Stomach (tissue), 9 donors: Measurements from ENCODE around the gene RELN. TPM values are rescaled to one million over a fixed set of nuclear protein-coding genes. Genes with fewer than 3 reads are reported as not detected.

Source experiments
- DNase-seq, 2 donors: peaks; one replicate each; pipeline versions ENCODE4 v3.0.0 to v3.0.0-alpha.2; 2013 to 2019
- H3K27ac ChIP-seq, 5 donors: fragments of 200-600 bp in 4 of 5; sonication (generic) in 4 of 5; one replicate each; pipeline ENCODE4 v1.5.1; 2013 to 2019; ENCODE audit warnings: mild to moderate bottlenecking in 1 of 5, moderate library complexity in 1 of 5
- H3K27me3 ChIP-seq, 3 donors: fragments of 200-600 bp; sonication (generic); one replicate each; pipeline ENCODE4 v1.5.1; 2017 to 2019; ENCODE audit warnings: mixed run types in 1 of 3
- H3K36me3 ChIP-seq, 4 donors: fragments of 200-600 bp; sonication (generic); 1 replicate in 3 of 4; 2 replicates in 1 of 4; pipeline ENCODE4 v1.5.1; 2016 to 2019
- H3K4me1 ChIP-seq, 4 donors: fragments of 200-600 bp; sonication (generic); one replicate each; pipeline ENCODE4 v1.5.1; 2016 to 2019
- H3K4me3 ChIP-seq, 4 donors: fragments of 200-600 bp; sonication (generic) in 3 of 4; one replicate each; pipeline ENCODE4 v1.5.1; 2016 to 2019; ENCODE audit warnings: mild to moderate bottlenecking in 1 of 4
- H3K9me3 ChIP-seq, 4 donors: fragments of 200-600 bp; sonication (generic); one replicate each; pipeline ENCODE4 v1.5.1; 2016 to 2019
- EP300 ChIP-seq: sonication (generic); formaldehyde crosslinking; IDR thresholded peaks from one replicate; pipeline ENCODE4 v1.6.1; 2017; ENCODE audit warnings: antibody characterized with exemption
- POLR2A ChIP-seq, 4 donors: fragments of 450-650 bp; IDR thresholded peaks; one replicate each; pipeline ENCODE4 v1.6.1; 2016; ENCODE audit warnings: antibody characterized with exemption in 4 of 4, control low read depth in 2 of 4, mild to moderate bottlenecking in 1 of 4, moderate library complexity in 1 of 4
- POLR2AphosphoS5 ChIP-seq, 3 donors: sonication (generic); formaldehyde crosslinking; IDR thresholded peaks; one replicate each; pipeline ENCODE4 v1.6.1; 2016; ENCODE audit warnings: antibody characterized with exemption in 3 of 3
- WGBS, 5 donors: extraction: QIAGEN DNeasy Blood & Tissue Kit in 3 of 5; methylation state at CpG; one replicate each; pipeline versions ENCODE4 v1.1.5 to v1.1.7; 2013 to 2018; 5-methylcytosine and 5-hydroxymethylcytosine counted together
- intact Hi-C: fragments of 100-400 bp; cut with DNase I; formaldehyde crosslinking; loops from one replicate; pipeline ENCODE4 v1.15.1; 2023; ENCODE audit warnings: low total_unique reads
- polyA plus RNA-seq, 3 donors: library from polyadenylated mRNA; stranded (reverse); fragments of 200-250 nt; gene quantifications; one replicate each; pipeline ENCODE4 v1.2.3, GENCODE V29; 2013
- total RNA-seq, 5 donors: library from RNA; depleted of rRNA; stranded (reverse); fragments of >200 nt; gene quantifications; one replicate each; pipeline versions ENCODE4 v1.1.0 to v1.2.3, GENCODE V29; 2014 to 2016
- TF ChIP-seq, protein P1 (sequence below), 7 experiments: fragments of 450-650 bp in 4 of 7; fragments of 200-600 bp in 3 of 7; sonication (generic) in 3 of 7; IDR thresholded peaks; one replicate each; pipeline ENCODE4 v1.5.1; 2016 to 2019; ENCODE audit warnings: antibody characterized with exemption in 7 of 7, control low read depth in 2 of 7, mild to moderate bottlenecking in 1 of 7
- donor health status: healthy with polysubstance abuse.
- donor health status: Bipolar disorder and iron deficiency.
- donor health status: healthy.

Gene RELN
- total and polyA plus RNA-seq, 8 donors, result 0.19 to 14.3 (median 2.2) TPM

DNA sequence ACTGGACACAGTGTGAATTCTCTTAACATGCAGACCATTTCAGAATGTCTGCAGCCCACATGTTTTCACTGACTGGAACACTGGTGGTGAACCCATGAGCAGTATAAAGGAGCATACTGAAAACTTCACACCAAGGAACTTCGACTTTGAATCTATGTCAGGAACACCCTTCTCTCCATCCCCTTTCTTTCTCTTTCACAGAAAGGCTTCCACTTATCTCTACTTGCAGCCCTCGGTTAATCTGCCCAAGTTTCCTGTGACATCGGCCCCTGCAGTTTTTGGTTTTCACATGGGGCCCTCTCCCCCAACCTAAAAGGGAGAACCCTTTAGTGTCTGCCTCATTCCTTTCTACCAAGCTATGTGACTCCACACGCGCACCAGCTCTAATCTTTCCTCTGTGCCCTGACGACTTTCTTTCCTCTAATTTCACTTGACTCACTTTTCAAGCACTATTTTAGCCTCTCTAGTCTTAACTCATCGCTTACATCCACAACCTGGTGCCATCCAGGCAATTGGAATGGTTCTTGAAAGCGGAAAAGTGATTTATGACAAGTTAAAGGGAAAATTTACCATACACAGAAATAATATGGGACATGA, 70.1 kb downstream of the RELN start:
- DNase-seq, result no peak
- Histone ChIP-seq H3K36me3 (no peaks in the 10 kb centered on the region), H3K27ac (no peak overlapping the region), H3K27me3 (no peaks in the 10 kb centered on the region), H3K4me1 (no peaks in the 10 kb centered on the region), H3K4me3 (no peak overlapping the region), H3K9me3 (no peaks in the 10 kb centered on the region)
- WGBS, 5 donors, result 52 to 61% (median 53%) methylated on average over 8 of the region's 8 CpGs
- TF ChIP-seq, protein P1, sequence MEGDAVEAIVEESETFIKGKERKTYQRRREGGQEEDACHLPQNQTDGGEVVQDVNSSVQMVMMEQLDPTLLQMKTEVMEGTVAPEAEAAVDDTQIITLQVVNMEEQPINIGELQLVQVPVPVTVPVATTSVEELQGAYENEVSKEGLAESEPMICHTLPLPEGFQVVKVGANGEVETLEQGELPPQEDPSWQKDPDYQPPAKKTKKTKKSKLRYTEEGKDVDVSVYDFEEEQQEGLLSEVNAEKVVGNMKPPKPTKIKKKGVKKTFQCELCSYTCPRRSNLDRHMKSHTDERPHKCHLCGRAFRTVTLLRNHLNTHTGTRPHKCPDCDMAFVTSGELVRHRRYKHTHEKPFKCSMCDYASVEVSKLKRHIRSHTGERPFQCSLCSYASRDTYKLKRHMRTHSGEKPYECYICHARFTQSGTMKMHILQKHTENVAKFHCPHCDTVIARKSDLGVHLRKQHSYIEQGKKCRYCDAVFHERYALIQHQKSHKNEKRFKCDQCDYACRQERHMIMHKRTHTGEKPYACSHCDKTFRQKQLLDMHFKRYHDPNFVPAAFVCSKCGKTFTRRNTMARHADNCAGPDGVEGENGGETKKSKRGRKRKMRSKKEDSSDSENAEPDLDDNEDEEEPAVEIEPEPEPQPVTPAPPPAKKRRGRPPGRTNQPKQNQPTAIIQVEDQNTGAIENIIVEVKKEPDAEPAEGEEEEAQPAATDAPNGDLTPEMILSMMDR (IDR thresholded peaks at IDR 0.05), result no peak
- TF ChIP-seq EP300 (no peak), POLR2A (IDR thresholded peaks at IDR 0.05) (no peak), POLR2AphosphoS5 (IDR thresholded peaks at IDR 0.05) (no peak)
- intact Hi-C loops, result no loop called here

- 63 to 76% (median 66%) methylated on average over 5 of the region's 5 CpGs for WGBS, 5 donors
- H3K36me3 ChIP-seq, result no peaks in the 10 kb centered on the region
- no peaks in the 10 kb centered on the region for H3K27me3 ChIP-seq
- DNase-seq, result no peak
- no peak for TF ChIP-seq POLR2AphosphoS5 (IDR thresholded peaks at IDR 0.05)
- TF ChIP-seq EP300, result no peak
- TF ChIP-seq POLR2A (IDR thresholded peaks at IDR 0.05), result no peak
- TF ChIP-seq, protein P1 (IDR thresholded peaks at IDR 0.05), result no peak
- H3K4me1 ChIP-seq, result no peaks in the 10 kb centered on the region
- no peaks in the 10 kb centered on the region for H3K9me3 ChIP-seq
- no peak overlapping the region for H3K4me3 ChIP-seq
- intact Hi-C loops, result no loop called here
- H3K27ac ChIP-seq, result no peak overlapping the region
Observed at GRCh38 chr7:103918631-103919271, 70.7 kb downstream of the RELN start.

- Histone ChIP-seq H3K27me3 (no peaks in the 10 kb centered on the region), H3K9me3 (no peaks in the 10 kb centered on the region), H3K36me3 (no peaks in the 10 kb centered on the region), H3K4me3 (no peak overlapping the region), H3K4me1 (no peaks in the 10 kb centered on the region), H3K27ac (no peak overlapping the region)
- TF ChIP-seq EP300 (no peak), POLR2A (IDR thresholded peaks at IDR 0.05) (no peak), POLR2AphosphoS5 (IDR thresholded peaks at IDR 0.05) (no peak)
- TF ChIP-seq, protein P1 (IDR thresholded peaks at IDR 0.05), result no peak
- intact Hi-C loops, result no loop called here
- no peak for DNase-seq
- WGBS, 5 donors, result 32 to 63% (median 46%) methylated on average over 1 of the region's 1 CpG
Observed at GRCh38 chr7:103915680-103916357, 73.6 kb downstream of the RELN start.

DNA sequence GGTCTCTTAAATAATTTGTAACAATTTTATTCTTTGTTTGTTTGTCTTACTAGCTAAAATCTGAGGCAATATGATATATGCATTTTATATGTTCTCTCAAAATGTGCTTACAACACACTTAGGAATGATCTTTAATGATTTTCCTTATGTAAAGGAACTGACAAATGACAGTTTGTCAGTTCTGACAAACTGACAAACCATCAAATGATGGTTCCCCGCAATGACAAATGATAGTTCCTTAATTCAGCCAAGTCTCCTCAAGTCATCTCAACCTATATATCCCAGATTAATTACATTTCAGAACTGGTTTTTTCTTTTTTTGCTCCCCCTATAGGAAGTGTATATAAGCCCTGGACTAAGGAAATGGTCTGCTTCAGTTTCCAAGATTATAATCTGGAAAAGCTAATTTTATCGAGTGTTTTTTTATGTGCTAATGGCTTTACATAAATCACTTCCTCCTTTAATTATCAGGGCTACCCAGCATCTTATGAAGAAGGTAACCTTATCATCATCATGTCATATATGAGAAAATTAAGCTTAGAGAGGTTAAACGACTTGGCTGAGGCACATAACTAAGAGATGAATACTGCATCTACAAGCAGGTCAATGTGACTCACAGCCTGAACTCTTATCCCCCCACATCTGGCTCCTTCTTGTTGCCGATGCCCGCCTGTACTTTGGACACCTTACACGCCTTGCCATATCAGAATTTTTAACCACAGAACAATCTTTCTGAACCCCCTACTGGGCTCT, 75.1 kb downstream of the RELN start:
- no peaks in the 10 kb centered on the region for H3K9me3 ChIP-seq
- WGBS, 5 donors, result 57 to 74% (median 71%) methylated on average over 6 of the region's 6 CpGs
- no peaks in the 10 kb centered on the region for H3K4me1 ChIP-seq
- no peaks in the 10 kb centered on the region for H3K27me3 ChIP-seq
- H3K36me3 ChIP-seq, result no peaks in the 10 kb centered on the region
- H3K27ac ChIP-seq, result no peak overlapping the region
- intact Hi-C loops, result no loop called here
- DNase-seq, result no peak
- no peak overlapping the region for H3K4me3 ChIP-seq
- TF ChIP-seq EP300 (no peak), POLR2AphosphoS5 (IDR thresholded peaks at IDR 0.05) (no peak)
- TF ChIP-seq, protein P1 (IDR thresholded peaks at IDR 0.05), result no peak
